HG02763 (cell line): Measurements from ENCODE around the gene RRAGD.

Source experiments
- ATAC-seq: cut with Tn5 transposase; IDR thresholded peaks from one replicate; pipeline ENCODE4 v1.9.1; 2021; ENCODE audit warnings: mild to moderate bottlenecking, moderate library complexity; ENCODE audit not compliant: unreplicated experiment

Gene RRAGD

DNA sequence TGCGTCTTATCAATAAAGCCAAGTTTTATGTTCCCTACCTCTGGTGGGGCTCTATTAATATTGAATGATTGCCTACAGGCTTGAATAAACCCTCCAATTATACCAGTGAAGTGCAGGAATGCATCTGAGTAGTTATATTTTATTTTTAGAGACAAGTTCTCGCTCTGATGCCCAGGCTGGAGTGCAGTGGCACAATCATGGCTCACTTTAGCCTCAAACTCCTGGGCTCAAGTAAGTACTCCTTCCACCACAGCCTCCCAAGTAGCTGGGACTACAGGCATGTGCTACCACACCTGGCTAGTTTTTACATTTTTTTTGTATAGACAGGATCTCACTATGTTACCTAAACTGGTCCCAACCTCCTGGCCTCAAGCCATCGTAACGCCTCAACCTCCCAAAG lies 33.4 kb downstream of the RRAGD start:
- ATAC-seq: no peak

DNA sequence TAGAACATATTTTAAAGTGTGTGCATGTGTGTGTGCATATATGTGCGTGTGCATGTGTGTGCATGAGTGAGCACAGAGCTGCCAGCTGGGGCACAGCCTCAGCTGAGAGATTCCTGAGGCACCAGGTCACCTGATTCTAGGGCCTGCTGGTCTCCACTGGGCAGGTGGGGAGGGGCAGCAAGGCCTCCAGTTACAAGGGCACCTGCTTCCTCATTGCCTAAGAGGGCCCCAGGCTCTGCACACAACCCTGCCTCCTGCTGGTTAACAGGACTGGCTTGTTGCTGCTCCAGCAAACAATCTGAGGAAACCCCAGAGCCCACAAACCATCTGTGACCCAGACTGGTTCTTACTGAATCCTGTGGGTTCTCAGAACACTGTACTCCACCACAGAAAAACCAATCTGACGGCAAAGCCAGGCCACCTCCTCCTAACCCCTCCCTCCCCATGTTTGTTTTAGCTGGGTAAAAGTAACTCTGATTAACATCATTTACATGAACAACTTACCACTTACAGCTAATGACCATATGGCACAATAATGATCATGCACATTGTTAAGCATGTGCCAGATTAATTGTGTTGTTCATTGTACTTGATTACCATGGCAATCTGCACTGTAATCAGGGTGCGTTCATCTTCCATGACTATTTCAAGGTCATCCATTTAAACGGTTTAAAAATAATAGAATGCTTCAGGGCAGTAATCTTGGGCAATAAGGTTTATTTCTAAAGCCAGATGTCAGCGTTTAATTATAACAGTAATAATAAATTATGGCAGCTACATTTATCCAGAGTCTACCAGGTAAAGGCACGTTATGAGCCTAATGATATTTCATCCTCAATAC lies 36.4 kb downstream of the RRAGD start:
- peak; percentile 70 for ATAC-seq

GRCh38 chr6:89372506-89372901 lies 39.6 kb downstream of the RRAGD start:
- ATAC-seq: peak; percentile 41

GRCh38 chr6:89371849-89372505 lies 40.1 kb downstream of the RRAGD start:
- peak; percentile 68 for ATAC-seq

DNA sequence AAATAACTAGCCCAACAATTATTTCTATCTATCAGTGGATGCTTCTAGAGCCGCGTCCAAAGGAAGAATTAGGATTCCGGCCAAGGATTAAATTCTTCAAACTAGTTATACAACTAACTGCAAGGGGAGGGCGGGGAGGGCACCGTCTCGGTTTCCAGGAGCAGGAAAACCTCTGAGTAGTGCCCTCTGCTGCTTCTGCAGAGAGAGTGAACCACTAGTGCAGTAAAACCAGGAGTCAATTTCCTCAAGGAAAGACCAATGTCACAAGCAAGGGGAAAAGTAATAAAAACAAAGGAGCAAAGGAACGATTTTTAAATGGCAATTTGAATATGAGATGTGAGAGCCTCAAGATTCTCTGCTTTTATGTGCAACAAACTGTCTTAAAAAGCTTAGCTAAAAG lies 43.1 kb downstream of the RRAGD start:
- ATAC-seq: no peak

GRCh38 chr6:89368107-89368506 lies 44.0 kb downstream of the RRAGD start:
- no peak for ATAC-seq

GRCh38 chr6:89364586-89364985 lies 47.5 kb downstream of the RRAGD start:
- no peak for ATAC-seq

- ATAC-seq: no peak
These were observed 50.9 kb downstream of the RRAGD start for GRCh38 chr6:89361171-89361570.

DNA sequence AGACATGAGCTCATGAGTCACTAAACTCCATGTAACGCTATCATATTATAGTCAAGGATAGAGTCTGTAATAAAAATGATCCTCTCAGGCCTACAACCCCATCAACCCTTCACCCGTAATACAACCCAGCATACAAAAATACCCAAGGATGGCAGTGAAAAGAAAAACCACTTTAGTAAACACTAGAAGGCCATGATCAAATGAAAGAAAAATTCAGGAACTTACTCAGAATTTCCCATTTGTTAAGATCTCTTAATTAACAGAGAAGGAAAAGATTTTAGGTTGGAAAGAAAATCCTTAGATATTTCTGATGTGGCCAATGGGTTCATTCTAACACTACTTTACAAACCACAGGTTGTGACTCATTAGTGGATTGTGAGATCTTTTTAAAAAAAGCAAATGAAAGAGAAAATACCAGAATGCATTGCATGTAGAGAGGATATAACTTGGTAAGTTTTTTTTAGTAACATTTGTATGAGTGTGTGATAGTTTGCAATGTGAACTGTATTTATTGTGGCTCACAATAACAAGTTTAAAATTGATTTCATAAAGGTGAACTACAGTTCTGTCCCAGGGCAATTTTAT lies 51.6 kb downstream of the RRAGD start:
- ATAC-seq: peak; percentile 36

- ATAC-seq: no peak
These were observed 52.5 kb downstream of the RRAGD start for GRCh38 chr6:89359561-89359960.

- peak; percentile 52 for ATAC-seq
These were observed 54.7 kb downstream of the RRAGD start for GRCh38 chr6:89357390-89357789.

DNA sequence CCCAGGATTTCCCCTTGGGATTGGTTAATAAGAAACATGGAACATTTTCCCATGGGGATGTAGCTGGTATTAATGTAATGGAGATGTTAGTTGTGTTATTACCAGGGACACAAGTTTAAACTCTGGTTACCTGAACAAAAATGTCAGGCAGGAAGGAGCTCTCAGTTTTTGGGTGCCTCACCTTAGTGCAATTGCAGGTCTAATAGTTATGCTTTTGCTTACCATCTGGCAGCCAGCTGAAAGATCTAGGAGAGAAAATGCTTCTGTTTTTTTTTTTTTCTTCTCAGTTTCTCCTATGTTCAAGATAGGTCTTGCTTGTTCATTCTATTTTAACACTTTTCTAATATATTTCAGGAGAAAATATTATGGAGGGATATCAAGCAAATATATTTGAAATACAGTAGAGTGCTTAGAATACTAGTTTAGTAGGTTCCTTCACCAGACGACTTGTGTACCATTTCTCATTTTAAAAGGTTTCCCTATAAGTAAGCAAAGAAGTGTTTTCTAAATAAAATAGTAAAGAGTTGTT lies 55.4 kb downstream of the RRAGD start:
- ATAC-seq: no peak

DNA sequence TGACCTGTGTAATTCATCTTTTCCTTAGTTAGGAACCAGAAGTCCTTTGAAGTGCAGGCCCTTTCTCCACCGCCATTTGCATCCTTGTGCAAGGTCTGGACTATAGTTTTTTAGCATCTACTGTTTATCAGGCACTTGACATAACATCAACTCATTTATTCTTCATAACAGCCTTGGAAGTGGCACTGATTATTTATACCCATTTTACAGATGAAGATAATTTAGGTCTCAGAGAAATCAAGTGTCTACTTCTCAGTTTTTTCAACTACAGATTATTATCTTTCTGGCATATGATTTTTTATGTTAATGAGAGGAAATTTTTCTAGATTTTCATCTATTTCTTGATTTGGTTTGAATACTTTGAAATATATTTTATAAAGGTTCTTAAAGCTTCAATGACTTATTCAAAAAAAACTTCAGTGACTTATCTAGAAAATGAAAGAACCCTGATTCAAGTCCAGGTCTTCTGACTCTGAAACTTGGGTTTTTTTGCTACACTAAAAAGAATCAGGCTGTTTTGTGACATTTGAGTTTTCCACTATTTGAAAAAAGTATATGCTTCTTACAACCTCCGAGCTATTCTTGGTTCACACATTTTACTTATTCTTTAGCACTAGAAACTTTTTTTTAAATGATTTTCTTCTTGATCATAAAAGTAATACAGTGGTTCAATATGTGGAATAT lies 56.4 kb downstream of the RRAGD start:
- no peak for ATAC-seq

- ATAC-seq: no peak
These were observed 58.2 kb downstream of the RRAGD start for GRCh38 chr6:89353702-89354392.

DNA sequence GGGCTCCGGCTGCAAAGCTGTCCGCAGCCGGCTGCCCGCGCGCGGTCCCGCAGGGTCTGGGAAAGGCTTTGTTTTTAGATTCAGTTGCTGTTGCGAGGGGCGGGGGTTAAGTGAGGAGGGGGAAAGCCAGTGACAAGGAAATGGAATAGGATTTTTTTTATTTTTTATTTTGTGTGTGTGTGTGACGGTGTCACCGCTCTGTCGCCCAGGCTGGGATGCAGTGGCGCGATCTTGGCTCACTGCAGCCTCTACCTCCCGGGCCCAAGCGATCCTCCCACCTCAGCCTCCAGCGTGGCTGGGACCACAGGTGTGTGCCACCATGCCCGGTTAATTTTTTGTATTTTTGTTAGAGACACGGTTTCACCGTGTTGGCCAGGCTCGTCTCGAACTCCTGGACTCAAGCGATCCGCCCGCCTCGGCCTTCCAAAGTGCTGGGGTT lies 58.9 kb downstream of the RRAGD start:
- ATAC-seq: no peak

GRCh38 chr6:89352278-89353117 lies 59.6 kb downstream of the RRAGD start, which contains the start of gene UBE2J1:
UBE2J1 (minus strand) TSS chr6:89352722; CDS start chr6:89352569, 153 bp downstream.
- peak; percentile 35 for ATAC-seq

DNA sequence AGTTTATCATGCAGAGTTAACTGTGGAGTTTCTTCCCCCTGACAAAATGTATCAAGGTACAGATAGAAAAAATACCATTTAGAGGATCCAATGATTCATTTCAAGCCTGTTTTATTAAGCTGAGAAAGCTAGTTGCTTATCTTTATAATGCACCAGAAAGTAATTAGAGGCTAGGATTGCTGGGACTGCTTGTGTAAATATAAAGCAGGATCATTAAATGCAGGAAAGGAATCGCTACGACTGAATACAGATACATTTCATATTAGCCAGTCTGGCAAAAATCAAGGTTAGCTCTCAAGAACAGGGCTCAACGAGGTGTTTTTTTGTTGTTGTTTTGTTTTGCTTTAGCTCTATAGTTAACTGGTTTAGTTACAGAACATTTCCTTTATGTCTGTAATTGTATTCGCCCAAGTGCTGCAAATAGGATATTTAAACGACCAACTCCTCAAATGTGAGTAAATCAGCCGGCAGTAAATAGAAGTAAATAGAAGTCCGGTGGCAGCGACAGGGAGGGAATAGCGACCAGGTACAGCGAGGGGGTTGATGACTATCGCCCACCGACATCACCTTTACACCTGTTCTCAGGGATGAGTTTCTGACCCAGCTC lies 60.3 kb downstream of the RRAGD start:
- no peak for ATAC-seq

DNA sequence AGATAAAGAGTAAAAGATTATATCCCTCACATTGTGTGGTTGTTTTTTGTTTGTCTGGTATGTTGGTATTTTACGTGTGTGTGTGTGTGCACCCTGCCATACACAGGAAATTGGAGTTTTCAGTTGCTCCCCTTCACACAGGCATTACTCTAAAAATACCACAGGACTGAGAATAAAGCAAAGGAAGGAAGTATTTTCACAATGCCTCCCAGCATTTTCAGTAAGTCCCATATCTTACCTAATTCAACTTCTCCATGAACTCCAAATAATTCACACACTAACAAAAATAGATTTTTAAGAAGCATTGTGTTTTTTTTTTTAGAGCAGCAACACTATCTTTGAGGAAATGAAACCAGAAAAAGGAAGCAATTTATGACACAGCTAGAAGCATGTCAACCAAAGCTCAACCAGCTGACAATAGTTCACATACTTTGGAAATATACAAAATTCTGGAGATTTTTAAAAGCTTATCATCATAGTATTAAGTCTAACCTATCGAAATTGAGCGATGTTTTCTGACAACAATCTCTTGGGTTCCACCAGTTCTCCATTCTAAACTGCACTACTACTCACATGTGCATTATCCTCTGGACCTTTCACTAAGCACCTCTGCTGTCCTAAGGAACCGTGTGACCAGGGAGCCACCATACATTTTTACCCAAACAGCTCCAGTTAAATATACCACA lies 61.6 kb downstream of the RRAGD start:
- ATAC-seq: peak; percentile 31

- ATAC-seq: no peak
These were observed 63.7 kb downstream of the RRAGD start for GRCh38 chr6:89348372-89348771.
